C4-2B (cell line): ENCODE data around the gene MAST4.

Experiments used
- ZFX ChIP-seq: fragments of 450-650 bp; IDR thresholded peaks from 2 replicates; pipeline ENCODE4 v1.6.1; 2017
- TF ChIP-seq, protein P1 (sequence below): fragments of 450-650 bp; conservative IDR thresholded peaks from 2 replicates; pipeline ENCODE4 v1.5.1; 2017; ENCODE audit warnings: mild to moderate bottlenecking

DNA sequence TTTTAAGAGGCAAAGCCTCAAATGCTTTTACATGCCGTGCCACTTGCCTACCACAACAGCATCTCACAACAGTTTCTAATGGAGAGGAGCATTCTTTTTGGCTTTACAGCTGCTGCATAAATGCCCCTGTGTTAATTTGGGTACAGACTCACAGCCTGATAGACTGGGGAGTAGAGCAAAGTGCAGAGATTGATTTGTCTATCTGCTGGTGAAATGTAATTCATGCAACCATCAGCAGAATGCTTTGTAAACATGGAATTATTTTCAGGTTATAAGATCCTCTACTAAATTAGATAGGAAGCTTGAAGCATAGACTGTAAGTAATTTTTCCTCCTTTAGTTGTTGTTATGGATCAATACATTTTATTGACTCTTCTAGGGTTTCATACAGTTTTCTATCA lies 430.1 kb downstream of the MAST4 start:
- TF ChIP-seq, protein P1, sequence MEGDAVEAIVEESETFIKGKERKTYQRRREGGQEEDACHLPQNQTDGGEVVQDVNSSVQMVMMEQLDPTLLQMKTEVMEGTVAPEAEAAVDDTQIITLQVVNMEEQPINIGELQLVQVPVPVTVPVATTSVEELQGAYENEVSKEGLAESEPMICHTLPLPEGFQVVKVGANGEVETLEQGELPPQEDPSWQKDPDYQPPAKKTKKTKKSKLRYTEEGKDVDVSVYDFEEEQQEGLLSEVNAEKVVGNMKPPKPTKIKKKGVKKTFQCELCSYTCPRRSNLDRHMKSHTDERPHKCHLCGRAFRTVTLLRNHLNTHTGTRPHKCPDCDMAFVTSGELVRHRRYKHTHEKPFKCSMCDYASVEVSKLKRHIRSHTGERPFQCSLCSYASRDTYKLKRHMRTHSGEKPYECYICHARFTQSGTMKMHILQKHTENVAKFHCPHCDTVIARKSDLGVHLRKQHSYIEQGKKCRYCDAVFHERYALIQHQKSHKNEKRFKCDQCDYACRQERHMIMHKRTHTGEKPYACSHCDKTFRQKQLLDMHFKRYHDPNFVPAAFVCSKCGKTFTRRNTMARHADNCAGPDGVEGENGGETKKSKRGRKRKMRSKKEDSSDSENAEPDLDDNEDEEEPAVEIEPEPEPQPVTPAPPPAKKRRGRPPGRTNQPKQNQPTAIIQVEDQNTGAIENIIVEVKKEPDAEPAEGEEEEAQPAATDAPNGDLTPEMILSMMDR, result no peak
- TF ChIP-seq ZFX, result no peak
